Measurements from ENCODE around the gene ZDHHC14.
"Not testable (repeated sequence)": the region's sequence is repeated elsewhere in the genome, so short reads cannot be mapped to it uniquely, and the experiment has no call there.

The ZDHHC14 gene

DNA sequence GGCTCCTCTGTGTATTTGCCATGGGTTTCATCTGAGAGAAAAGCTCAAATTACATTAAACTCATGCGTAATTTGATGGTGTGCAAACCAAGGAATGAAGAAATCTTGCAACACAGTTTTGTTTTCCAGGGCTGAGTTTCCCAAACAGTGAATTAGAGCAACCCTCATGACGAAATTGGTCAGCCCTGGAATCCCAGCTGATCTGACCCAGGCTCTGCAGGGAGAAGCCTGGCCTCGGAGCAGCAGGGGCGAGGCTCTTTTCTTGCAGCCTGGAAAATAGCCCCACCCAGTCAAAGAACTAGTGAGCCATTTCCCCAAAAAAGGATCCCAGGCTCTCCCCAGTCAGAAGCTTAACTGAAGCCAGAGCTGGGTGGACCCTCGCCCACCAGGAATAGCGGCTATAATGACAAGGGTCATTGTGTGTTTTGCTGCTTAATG lies 334.8 kb downstream of the ZDHHC14 start:
- DNase-seq (ENCODE audit: low read depth in 2 of 2), result no peak

DNA sequence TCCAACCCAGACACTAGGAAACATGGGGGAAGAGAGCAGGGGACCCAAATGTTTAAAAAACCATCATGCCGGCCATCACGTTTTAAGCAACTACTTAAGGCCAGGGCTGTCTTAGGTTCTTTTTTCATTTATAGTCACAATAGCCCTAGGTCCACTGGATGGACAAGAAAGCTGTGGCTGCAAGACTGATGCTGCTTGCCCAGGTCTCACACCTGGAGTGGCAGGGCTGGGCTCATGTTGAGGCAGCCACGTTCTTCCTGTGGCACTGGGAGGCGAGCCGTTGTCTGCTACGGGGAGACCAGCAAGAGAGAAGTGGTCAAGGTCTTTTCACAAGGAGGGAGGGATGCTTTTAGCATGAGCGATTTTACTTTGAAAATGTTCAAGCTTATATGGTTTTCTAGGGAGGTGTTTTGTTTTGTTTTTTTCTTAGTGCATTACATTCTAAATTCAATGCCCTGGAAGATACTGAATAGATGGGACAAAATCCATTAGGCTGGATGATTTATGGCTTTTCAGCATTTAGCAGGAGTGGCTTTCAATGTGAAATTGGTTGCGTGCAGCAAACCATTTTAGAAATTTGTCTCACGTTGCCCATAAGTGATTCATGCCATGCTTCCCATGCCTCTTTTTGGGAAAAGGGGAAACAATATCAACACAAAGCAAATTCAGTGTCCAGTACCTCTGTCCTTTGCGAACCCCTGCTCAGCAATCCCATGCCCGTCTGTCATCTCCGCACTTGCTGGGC lies 335.4 kb downstream of the ZDHHC14 start:
- DNase-seq (ENCODE audit: low read depth in 2 of 2), result no peak

DNA sequence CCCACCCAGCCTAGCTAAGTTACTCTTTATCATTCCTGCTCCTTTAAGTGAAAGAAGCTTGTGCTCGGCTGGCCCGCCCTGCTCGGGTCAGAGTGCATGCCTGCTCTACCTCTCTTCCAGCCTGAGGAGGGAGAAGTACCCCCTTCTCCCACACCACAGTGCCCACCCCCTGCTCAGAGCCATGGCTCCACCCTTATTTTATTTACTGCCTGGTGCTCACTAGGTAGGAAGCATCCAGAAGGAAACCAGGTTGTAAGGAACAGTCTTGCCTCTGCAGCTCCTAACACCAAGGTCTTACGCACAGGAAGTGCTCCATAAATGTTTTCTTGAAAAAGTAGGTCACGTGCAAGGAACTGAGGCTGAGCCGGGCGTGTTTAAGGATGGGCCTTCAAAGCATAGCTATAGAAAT lies 336.4 kb downstream of the ZDHHC14 start:
- DNase-seq (ENCODE audit: low read depth in 2 of 2), result no peak

DNA sequence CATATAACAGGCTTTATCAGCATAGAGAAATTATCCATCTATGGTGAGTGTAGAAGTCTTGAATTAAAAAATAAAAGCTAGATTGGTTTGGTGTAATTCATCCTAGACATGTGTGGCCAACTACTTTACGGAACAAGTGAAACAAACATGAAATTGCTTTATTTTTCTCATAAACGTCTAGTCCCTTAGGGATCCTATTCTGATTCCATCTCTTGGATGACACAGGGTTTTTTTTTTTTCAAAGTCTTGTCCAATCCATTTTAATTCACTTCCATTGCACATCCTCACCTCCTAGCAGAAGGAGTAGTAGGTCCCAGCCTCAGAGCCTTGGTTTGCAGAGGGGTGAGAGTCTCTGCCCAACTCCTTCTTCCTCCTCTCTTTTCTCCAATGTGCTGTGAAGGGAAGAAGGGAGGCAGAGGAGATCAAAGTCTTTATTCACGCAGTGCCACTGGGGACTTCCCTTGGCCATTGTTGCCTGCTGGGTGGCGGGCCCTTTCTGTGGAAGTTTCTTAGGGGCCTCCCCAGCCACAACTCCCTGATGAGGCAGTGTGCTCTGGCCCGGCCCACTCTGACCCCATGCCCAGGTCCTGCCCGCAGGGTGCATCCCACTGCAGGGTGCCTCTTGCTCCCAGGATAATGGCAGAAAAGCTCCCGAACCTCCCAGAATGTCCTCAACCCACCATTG lies 337.7 kb downstream of the ZDHHC14 start:
- DNase-seq (ENCODE audit: low read depth in 2 of 2), result no peak

DNA sequence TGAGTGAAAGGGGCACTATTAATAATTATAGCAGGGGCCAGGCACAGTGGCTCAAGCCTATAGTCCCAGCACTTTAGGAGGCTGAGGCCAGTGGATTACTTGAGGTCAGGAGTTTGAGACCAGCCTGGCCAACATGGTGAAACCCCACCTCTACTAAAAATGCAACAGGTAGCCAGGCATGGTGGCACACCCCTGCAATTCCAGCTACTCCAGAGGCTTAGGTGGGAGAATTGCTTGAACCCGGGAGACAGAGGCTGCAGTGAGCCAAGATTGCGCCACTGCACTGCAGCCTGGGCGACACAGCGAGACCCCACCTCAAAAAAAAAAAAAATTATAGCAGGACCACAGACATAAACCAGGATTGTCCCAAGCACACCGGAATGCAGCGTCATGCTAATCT lies 340.0 kb downstream of the ZDHHC14 start:
- DNase-seq (ENCODE audit: low read depth in 2 of 2), result not testable (repeated sequence)

DNA sequence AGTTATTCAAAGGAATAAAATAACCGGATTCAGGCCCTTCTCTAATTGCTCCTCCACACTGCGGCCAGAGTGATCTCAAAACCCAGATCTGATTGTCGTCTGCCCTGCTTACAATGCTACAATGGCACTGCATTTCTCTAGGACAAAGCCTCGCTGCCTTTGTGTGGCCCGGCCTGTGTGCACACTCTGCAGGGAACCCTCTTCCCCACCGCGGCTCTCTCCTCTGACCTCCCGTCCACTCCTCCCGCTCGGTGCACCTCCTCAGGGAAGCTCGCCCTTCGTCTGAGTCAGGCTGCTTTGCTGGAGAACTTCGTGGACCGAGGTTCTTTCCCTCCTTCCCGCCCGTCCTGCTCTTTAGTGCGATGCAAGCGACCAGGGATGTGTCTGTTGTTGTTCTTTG lies 340.4 kb downstream of the ZDHHC14 start:
- DNase-seq (ENCODE audit: low read depth in 2 of 2), result no peak

DNA sequence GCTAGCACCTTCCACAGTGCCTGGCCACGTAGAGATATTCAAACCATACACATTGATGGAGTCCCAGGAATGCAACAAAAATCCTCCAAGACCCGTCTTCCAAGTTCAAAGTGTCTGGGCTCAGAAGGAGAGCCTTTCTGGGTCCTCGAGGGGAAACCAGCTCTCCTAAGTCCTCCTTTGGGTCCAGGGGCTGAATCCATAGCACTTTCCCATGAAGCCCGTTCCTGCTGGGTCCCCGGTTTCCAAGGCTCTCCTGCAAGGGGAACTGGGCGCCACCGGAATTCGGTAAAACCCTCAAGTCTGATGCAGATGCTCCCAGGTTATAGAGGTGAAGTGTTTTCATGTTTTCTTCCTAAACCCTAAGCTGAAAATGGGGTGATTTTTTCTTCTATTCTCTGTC lies 340.8 kb downstream of the ZDHHC14 start:
- no peak for DNase-seq (ENCODE audit: low read depth in 2 of 2)

DNA sequence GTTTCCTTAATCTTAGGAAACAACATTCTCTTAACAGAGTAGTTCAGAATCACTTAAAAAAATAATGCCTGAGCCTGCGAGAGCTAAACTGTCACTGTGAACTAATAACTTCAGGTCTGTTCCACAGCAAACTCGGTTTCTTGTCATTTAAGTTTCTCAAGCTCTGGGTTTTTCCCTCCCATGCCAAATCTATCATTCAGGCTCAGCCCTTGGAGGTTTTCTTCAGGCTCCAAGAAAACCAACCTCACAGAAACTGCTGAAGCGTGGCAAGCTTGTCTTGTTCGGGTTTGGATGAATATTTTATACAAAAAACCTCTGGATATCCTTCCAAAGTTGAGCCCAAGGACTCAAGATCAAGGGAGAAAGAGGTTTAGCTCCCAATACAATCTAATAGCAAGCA lies 342.4 kb downstream of the ZDHHC14 start:
- DNase-seq (ENCODE audit: low read depth in 2 of 2), result no peak

DNA sequence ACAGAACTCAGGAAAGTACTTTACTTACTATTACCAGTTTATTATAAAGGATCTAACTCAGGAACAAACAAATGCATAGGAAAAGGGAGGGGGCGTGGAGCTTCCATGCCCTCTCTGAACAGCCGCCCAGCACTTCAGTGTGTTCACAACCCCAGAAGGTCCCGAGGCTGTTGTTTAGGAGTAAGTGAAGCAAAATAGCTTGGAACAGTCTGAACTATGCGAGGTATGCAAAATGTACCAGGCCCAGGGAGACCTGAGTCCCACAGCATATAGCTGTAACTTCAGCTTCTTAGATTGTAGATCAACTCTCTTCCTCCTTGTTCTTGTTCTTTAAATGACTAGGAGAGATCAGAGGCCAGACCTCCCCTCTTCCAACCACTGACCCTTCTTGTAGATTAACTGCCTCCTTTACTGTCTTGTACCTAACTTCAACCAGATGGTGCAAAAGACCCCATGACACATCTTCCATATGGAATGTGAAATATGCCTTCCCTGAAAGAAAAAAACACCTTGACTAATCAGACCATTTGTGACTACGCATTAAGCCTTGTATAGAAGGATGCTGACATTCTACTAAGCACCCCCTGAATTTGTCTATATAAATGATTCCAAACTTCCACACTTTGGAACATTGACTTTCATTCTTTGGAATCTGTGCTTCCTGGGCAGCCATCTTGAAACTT lies 343.3 kb downstream of the ZDHHC14 start:
- no peak for DNase-seq (ENCODE audit: low read depth in 2 of 2)

DNA sequence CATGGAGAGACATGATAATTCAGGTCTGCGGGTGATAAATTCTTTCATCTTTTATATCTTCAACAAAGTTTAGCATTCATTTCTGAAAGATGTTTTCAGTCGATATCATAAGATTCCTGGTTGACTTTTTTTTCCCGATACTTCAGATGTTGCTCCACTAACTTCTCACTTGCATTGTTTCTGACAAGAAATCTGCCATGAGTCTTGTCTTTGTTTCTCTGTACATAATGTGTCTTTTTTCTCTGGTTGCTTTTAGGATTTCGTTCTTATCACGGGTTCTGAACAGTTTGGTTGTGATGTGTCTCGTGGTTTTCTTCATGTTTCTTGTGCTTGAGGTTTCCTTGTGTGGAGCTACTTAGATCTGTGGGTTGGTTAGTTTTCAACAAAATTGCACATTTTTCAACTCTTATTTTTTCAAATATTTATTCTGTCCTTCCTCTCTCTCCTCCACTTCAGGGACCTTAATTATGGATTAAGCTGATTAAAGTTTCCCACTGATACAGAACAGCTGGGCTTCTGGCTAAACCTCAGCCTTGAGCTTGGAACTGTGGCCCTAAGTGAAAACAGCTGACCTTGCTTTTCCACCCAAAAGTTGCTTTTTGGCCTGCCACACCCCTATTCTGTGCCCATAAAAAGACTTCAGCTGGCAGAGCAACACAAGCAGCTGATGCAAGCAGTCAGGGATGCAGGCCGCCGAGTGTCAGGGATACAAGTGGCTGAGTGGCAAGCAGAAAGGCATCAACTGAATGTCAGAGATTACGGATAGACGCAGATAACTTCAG lies 344.2 kb downstream of the ZDHHC14 start:
- no peak for DNase-seq (ENCODE audit: low read depth in 2 of 2)

DNA sequence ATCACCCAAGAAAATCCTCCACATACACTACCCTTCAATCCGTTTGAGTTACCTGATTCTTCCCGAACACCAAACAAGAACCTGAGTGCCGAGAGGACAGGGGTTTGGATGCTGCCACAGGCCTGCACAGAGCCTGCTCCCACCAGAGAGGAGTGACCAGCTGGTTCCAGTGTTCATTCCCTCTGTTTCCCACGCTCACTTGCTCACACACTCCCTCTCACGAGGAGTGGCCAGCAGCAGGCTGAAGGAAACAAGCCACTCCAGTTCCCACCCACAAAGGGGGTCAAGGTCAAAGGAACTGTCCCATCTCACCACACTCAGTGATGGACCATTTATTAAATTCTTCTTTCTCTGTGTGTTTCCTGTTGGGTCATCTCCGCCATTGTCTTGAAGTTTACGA lies 344.8 kb downstream of the ZDHHC14 start:
- no peak for DNase-seq (ENCODE audit: low read depth in 2 of 2)

DNA sequence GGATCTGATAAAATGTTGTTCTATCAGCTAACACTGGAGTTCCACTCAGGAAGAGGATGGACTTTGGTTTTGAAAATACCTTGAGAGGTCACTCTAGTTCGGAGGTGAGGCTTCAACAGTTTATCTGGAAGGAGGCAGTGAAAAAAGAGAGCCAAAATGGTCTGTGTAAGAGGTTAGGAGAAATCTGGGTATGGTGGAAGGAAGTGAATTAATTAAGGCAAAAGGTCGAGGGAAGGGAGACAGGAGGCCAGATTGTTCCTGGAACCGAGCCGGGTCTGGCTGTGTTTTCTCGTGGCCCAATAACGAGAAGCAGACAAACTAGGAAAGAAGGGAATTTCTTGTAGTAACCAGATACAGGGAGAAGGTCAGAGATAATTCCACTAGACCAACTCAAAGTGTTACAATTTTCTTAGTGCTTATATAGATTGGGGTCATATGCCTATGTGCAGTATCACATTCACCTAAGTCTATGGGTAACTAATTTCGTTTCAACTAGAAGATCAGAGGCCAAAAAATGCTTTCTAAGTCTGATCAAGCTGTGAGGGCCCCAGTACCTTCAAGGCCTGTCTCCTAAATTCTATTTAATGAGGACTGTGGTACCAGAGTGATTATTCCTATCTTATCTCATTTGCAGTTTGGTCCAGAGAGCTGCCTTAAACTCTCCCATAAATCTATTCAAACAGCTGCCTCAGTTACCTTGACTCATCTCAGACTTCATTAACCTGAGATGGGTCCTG lies 346.1 kb downstream of the ZDHHC14 start:
- DNase-seq (ENCODE audit: low read depth in 2 of 2), result no peak

All from stimulated activated CD8-positive, alpha-beta memory T cell treated with anti-CD3 and anti-CD28 coated beads, Interleukin-2, amount 100 ng/mL, for 48 hours (primary cell).